ENCODE measurements around the gene SGO1.

Gene SGO1

GRCh38 chr3:20140881-20141280 lies 45.1 kb downstream of the SGO1 start:
- Histone ChIP-seq H3K4me3 (ENCODE audit: low read length) (no peak overlapping the region), H2AFZ (ENCODE audit: low read depth, low read length) (no peak overlapping the region), H4K20me1 (ENCODE audit: insufficient read depth, low read length) (no peaks in the 10 kb centered on the region), H3K4me2 (ENCODE audit: low read length) (peak overlapping the region; percentile 37), H3K27ac (ENCODE audit: low read length) (no peak overlapping the region), H3K9ac (ENCODE audit: low read length) (no peak overlapping the region), H3K79me2 (ENCODE audit: low read length) (no peaks in the 10 kb centered on the region), H3K9me3 (ENCODE audit: insufficient read depth, low read length) (no peaks in the 10 kb centered on the region), H3K4me1 (ENCODE audit: low read length) (peaks cover 14% of the 10 kb centered on the region), H3K27me3 (ENCODE audit: low read depth, low read length) (no peaks in the 10 kb centered on the region), H3K36me3 (replicated peaks; ENCODE audit: low read depth, low read length) (peaks cover 4% of the 10 kb centered on the region)
- no peak for TF ChIP-seq CTCF (IDR thresholded peaks at IDR 0.05; ENCODE audit: low read depth, low read length)
- no peak for TF ChIP-seq EZH2phosphoT487 (IDR thresholded peaks at IDR 0.05; ENCODE audit: low read depth)

- H3K9ac ChIP-seq (ENCODE audit: low read length) = no peak overlapping the region
- H3K4me3 ChIP-seq (ENCODE audit: low read length) = no peak overlapping the region
- no peak overlapping the region for H3K27ac ChIP-seq (ENCODE audit: low read length)
- no peaks in the 10 kb centered on the region for H3K27me3 ChIP-seq (ENCODE audit: low read depth, low read length)
- H3K79me2 ChIP-seq (ENCODE audit: low read length) = no peaks in the 10 kb centered on the region
- H2AFZ ChIP-seq (ENCODE audit: low read depth, low read length) = no peak overlapping the region
- no peaks in the 10 kb centered on the region for H3K9me3 ChIP-seq (ENCODE audit: insufficient read depth, low read length)
- no peaks in the 10 kb centered on the region for H3K36me3 ChIP-seq (replicated peaks; ENCODE audit: low read depth, low read length)
- no peak overlapping the region for H3K4me2 ChIP-seq (ENCODE audit: low read length)
- no peak for TF ChIP-seq CTCF (IDR thresholded peaks at IDR 0.05; ENCODE audit: low read depth, low read length)
- no peak for TF ChIP-seq EZH2phosphoT487 (IDR thresholded peaks at IDR 0.05; ENCODE audit: low read depth)
- H3K4me1 ChIP-seq (ENCODE audit: low read length) = peaks cover 14% of the 10 kb centered on the region
- H4K20me1 ChIP-seq (ENCODE audit: insufficient read depth, low read length) = no peaks in the 10 kb centered on the region
Observed at GRCh38 chr3:20137647-20138046, 48.4 kb downstream of the SGO1 start.

GRCh38 chr3:20136231-20136630 lies 49.8 kb downstream of the SGO1 start:
- no peak overlapping the region for H2AFZ ChIP-seq (ENCODE audit: low read depth, low read length)
- H3K27me3 ChIP-seq (ENCODE audit: low read depth, low read length) = no peaks in the 10 kb centered on the region
- TF ChIP-seq EZH2phosphoT487 (IDR thresholded peaks at IDR 0.05; ENCODE audit: low read depth) = no peak
- H3K36me3 ChIP-seq (replicated peaks; ENCODE audit: low read depth, low read length) = no peaks in the 10 kb centered on the region
- H3K79me2 ChIP-seq (ENCODE audit: low read length) = no peaks in the 10 kb centered on the region
- H3K9ac ChIP-seq (ENCODE audit: low read length) = no peak overlapping the region
- peaks cover 9% of the 10 kb centered on the region for H3K4me1 ChIP-seq (ENCODE audit: low read length)
- no peak overlapping the region for H3K4me2 ChIP-seq (ENCODE audit: low read length)
- no peaks in the 10 kb centered on the region for H4K20me1 ChIP-seq (ENCODE audit: insufficient read depth, low read length)
- H3K9me3 ChIP-seq (ENCODE audit: insufficient read depth, low read length) = no peaks in the 10 kb centered on the region
- no peak overlapping the region for H3K4me3 ChIP-seq (ENCODE audit: low read length)
- H3K27ac ChIP-seq (ENCODE audit: low read length) = no peak overlapping the region

- no peaks in the 10 kb centered on the region for H3K27me3 ChIP-seq (ENCODE audit: low read depth, low read length)
- no peaks in the 10 kb centered on the region for H3K9me3 ChIP-seq (ENCODE audit: insufficient read depth, low read length)
- H2AFZ ChIP-seq (ENCODE audit: low read depth, low read length) = no peak overlapping the region
- H4K20me1 ChIP-seq (ENCODE audit: insufficient read depth, low read length) = no peaks in the 10 kb centered on the region
- H3K4me2 ChIP-seq (ENCODE audit: low read length) = no peak overlapping the region
- TF ChIP-seq EZH2phosphoT487 (IDR thresholded peaks at IDR 0.05; ENCODE audit: low read depth) (no peak), CTCF (IDR thresholded peaks at IDR 0.05; ENCODE audit: low read depth, low read length) (peak; percentile 30)
- no peaks in the 10 kb centered on the region for H3K79me2 ChIP-seq (ENCODE audit: low read length)
- H3K4me1 ChIP-seq (ENCODE audit: low read length) = peaks cover 33% of the 10 kb centered on the region
- no peak overlapping the region for H3K27ac ChIP-seq (ENCODE audit: low read length)
- no peak overlapping the region for H3K4me3 ChIP-seq (ENCODE audit: low read length)
- H3K36me3 ChIP-seq (replicated peaks; ENCODE audit: low read depth, low read length) = peaks cover 10% of the 10 kb centered on the region
- H3K9ac ChIP-seq (ENCODE audit: low read length) = no peak overlapping the region
Observed at GRCh38 chr3:20130106-20130505, 55.9 kb downstream of the SGO1 start.

- no peak overlapping the region for H3K4me2 ChIP-seq (ENCODE audit: low read length)
- no peak overlapping the region for H3K4me3 ChIP-seq (ENCODE audit: low read length)
- no peak overlapping the region for H3K27ac ChIP-seq (ENCODE audit: low read length)
- H3K36me3 ChIP-seq (replicated peaks; ENCODE audit: low read depth, low read length) = peaks cover 23% of the 10 kb centered on the region
- H3K27me3 ChIP-seq (ENCODE audit: low read depth, low read length) = no peaks in the 10 kb centered on the region
- H3K9me3 ChIP-seq (ENCODE audit: insufficient read depth, low read length) = no peaks in the 10 kb centered on the region
- H3K79me2 ChIP-seq (ENCODE audit: low read length) = no peaks in the 10 kb centered on the region
- no peak overlapping the region for H2AFZ ChIP-seq (ENCODE audit: low read depth, low read length)
- TF ChIP-seq EZH2phosphoT487 (IDR thresholded peaks at IDR 0.05; ENCODE audit: low read depth) (no peak), CTCF (IDR thresholded peaks at IDR 0.05; ENCODE audit: low read depth, low read length) (no peak)
- H3K9ac ChIP-seq (ENCODE audit: low read length) = no peak overlapping the region
- H4K20me1 ChIP-seq (ENCODE audit: insufficient read depth, low read length) = no peaks in the 10 kb centered on the region
- H3K4me1 ChIP-seq (ENCODE audit: low read length) = peaks cover 33% of the 10 kb centered on the region
Observed at GRCh38 chr3:20128358-20128757, 57.6 kb downstream of the SGO1 start.
